A549 (cell line): ENCODE measurements around the gene TREH. TPM values are rescaled to one million over a fixed set of nuclear protein-coding genes. Genes with fewer than 3 reads are reported as not detected.
"Not testable (repeated sequence)": the region's sequence is repeated elsewhere in the genome, so short reads cannot be mapped to it uniquely, and the experiment has no call there.

Source experiments
- ATAC-seq, 2 experiments: fragments of 200-7000 bp in 1 of 2; fragments of >200 bp in 1 of 2; cut with Nextera tagmentation in 1 of 2; cut with Tn5 transposase in 1 of 2; 3 replicates each; pipeline versions ENCODE4 v1.8.0 to v1.9.1; 2018 to 2020; ENCODE audit warnings: mild to moderate bottlenecking in 1 of 2, moderate library complexity in 1 of 2
- CTCF ChIA-PET: fragments of 300-600 bp; sonication (Branson Sonifier 250); formaldehyde crosslinking; extraction: SDS; loops from one replicate; lab custom pipeline; 2021; ENCODE audit warnings: antibody characterized with exemption, inconsistent platforms; lab: Yijun Ruan, JAX
- POLR2A ChIA-PET: fragments of 350-600 bp; formaldehyde crosslinking; extraction: SDS; loops from one replicate; lab custom pipeline; 2021; ENCODE audit warnings: antibody characterized with exemption, inconsistent platforms; lab: Yijun Ruan, JAX
- DNase-seq, 2 experiments: peaks; one replicate each; pipeline versions ENCODE4 v3.0.0 to v3.0.0-alpha.2; 2011 to 2016; ENCODE audit warnings: low read depth in 1 of 2, low spot score in 1 of 2
- FAIRE-seq: peaks from 2 replicates; lab custom pipeline; 2011; peaks lifted over from hg19 to GRCh38; lab: Jason Lieb, UNC
- H3K27ac ChIP-seq, 2 experiments: fragments of >200 bp; sonication (Bioruptor Twin); formaldehyde crosslinking; 3 replicates each; pipeline ENCODE4 v1.5.1; 2016 to 2017
- H3K4me1 ChIP-seq: fragments of >200 bp; sonication (Bioruptor Twin); formaldehyde crosslinking; 3 replicates; pipeline ENCODE4 v1.6.1; 2016
- H3K4me2 ChIP-seq: fragments of >200 bp; sonication (Bioruptor Twin); formaldehyde crosslinking; 3 replicates; pipeline ENCODE4 v1.6.1; 2016
- H3K4me3 ChIP-seq: fragments of >200 bp; sonication (Bioruptor Twin); formaldehyde crosslinking; 3 replicates; pipeline ENCODE4 v1.5.1; 2016
- H3K9me3 ChIP-seq: fragments of >200 bp; sonication (Bioruptor Twin); formaldehyde crosslinking; 3 replicates; pipeline ENCODE4 v1.6.1; 2016
- BHLHE40 ChIP-seq: IDR thresholded peaks from 2 replicates; pipeline ENCODE4 v1.6.1; 2012; ENCODE audit warnings: low read depth, low read length, inconsistent platforms
- CEBPB ChIP-seq, 2 experiments: fragments of >200 bp in 1 of 2; sonication (Bioruptor Twin) in 1 of 2; formaldehyde crosslinking in 1 of 2; IDR thresholded peaks; 2 replicates each; pipeline ENCODE4 v1.6.1; 2012 to 2016
- EHF ChIP-seq: fragments of 250-450 bp; sonication (Bioruptor Pico); IDR thresholded peaks from 2 replicates; pipeline ENCODE4 v1.5.0; 2020; ENCODE audit warnings: mild to moderate bottlenecking
- EHMT2 ChIP-seq: fragments of 200-600 bp; sonication (generic); IDR thresholded peaks from 2 replicates; pipeline ENCODE4 v1.6.1; 2016; ENCODE audit warnings: antibody characterized with exemption, low read depth, mild to moderate bottlenecking, moderate library complexity
- FOSB ChIP-seq: fragments of 250-450 bp; sonication (Bioruptor Pico); IDR thresholded peaks from 2 replicates; pipeline ENCODE4 v1.5.0; 2020; ENCODE audit warnings: mild to moderate bottlenecking, moderate library complexity
- HOXA7 ChIP-seq: fragments of 250-450 bp; sonication (Bioruptor Pico); IDR thresholded peaks from 2 replicates; pipeline ENCODE4 v1.5.0; 2020; ENCODE audit warnings: mild to moderate bottlenecking, moderate library complexity
- JUN ChIP-seq, 2 experiments: fragments of >200 bp; sonication (Bioruptor Twin); formaldehyde crosslinking; IDR thresholded peaks; 2 replicates in 1 of 2; 3 replicates in 1 of 2; pipeline ENCODE4 v1.6.1; 2016 to 2017
- KDM1A ChIP-seq: fragments of 200-600 bp; sonication (generic); IDR thresholded peaks from 2 replicates; pipeline ENCODE4 v1.6.1; 2016; ENCODE audit warnings: low read depth, mild to moderate bottlenecking
- MAFK ChIP-seq: fragments of 450-650 bp; IDR thresholded peaks from 2 replicates; pipeline ENCODE4 v1.6.1; 2014; ENCODE audit not compliant: partially characterized antibody
- NPAS2 ChIP-seq: fragments of 250-450 bp; sonication (Bioruptor Pico); IDR thresholded peaks from 2 replicates; pipeline ENCODE4 v1.8.0; 2022; ENCODE audit warnings: mild to moderate bottlenecking, moderate library complexity, borderline replicate concordance
- POLR2A ChIP-seq: IDR thresholded peaks from 2 replicates; pipeline ENCODE4 v1.6.1; 2012; ENCODE audit warnings: mild to moderate bottlenecking, low read length
- ZSCAN20 ChIP-seq: fragments of 250-450 bp; sonication (Bioruptor Pico); IDR thresholded peaks from 2 replicates; pipeline ENCODE4 v1.8.0; 2022; ENCODE audit warnings: mild to moderate bottlenecking, moderate library complexity
- WGBS: methylation state at CpG from one replicate; pipeline ENCODE4 v1.1.6; 2017; ENCODE audit errors: missing lambda C conversion rate; 5-methylcytosine and 5-hydroxymethylcytosine counted together
- polyA plus RNA-seq, 4 experiments: library from polyadenylated mRNA; depleted of rRNA in 3 of 4; stranded (reverse); fragments of >200 nt; fragmentation: RNase III in 1 of 4; extraction: RNeasy Plus Mini Kit Qiagen cat#74134 plus additional on column Dnase treatment in 1 of 4; gene quantifications; 2 replicates in 3 of 4; 3 replicates in 1 of 4; pipeline ENCODE4 v1.2.3, GENCODE V29; 2011 to 2017
- TF ChIP-seq, protein P1 (sequence below): fragments of 450-650 bp; IDR thresholded peaks from 2 replicates; pipeline ENCODE4 v1.6.1; 2014; ENCODE audit warnings: antibody characterized with exemption
- TF ChIP-seq, protein P2 (sequence below): fragments of >200 bp; sonication (Bioruptor Twin); formaldehyde crosslinking; IDR thresholded peaks from 3 replicates; pipeline ENCODE4 v1.6.1; 2016
- TF ChIP-seq, protein P3 (sequence below): fragments of 250-450 bp; sonication (Bioruptor Pico); IDR thresholded peaks from 2 replicates; pipeline ENCODE4 v1.5.0; 2021; ENCODE audit warnings: mild to moderate bottlenecking, moderate library complexity, borderline replicate concordance
- TF ChIP-seq, protein P4 (sequence below): fragments of 150-350 bp; IDR thresholded peaks from 2 replicates; pipeline ENCODE4 v1.6.1; 2014; ENCODE audit warnings: low read depth, mild to moderate bottlenecking, low read length

The TREH gene
- polyA plus RNA-seq, 2 of the 4 experiments (the other 2 are of a cell fraction) = 0.06 TPM; not detected in 1

DNA sequence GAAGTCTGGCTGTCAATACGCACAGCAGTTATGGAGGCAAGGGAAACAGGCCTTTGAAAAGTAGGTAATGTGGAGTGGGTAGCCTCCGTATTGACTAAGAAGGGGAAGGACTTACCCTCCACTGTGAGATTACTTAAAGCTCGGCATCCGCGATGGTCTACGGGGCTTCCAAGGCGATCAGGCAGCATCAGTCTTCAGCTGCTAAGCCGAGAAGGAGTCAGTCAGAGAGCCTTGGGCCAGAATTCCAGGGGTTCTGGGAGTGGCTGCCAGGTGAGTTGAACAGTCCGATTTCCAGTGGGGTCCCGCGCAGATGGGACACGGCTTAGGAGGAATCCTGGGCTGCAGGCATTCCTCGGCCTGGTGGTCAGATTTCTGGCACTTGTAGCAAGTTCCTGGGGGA lies 40.6 kb upstream of the TREH start:
- not testable (repeated sequence) for FAIRE-seq
- 60% methylated on average over 10 of the region's 13 CpGs for WGBS

DNA sequence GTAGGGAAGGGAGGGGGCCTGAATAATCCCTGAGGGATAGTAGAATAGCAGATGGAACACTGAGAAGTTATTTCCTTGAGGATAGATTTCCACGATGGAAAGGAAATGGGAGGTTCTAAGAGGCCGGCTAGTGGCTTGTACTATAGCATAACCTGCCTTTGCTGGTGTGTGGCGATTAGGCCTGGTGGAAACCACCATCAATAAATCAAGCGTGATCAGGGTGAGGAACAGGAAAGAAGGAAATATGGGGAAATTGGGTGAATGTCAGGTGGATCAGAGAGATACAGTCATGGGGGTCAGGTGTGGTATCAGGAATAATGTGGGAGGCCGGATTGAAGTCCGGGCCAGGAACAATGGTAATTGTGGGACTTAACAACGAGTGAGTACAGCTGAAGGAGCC lies 39.1 kb upstream of the TREH start:
- H3K27ac ChIP-seq, POLR2A ChIA-PET, H3K4me2 ChIP-seq: not testable (repeated sequence)

More for the DNA sequence above, 40.6 kb upstream of the TREH start:
- POLR2A ChIA-PET, H3K4me2 ChIP-seq, H3K4me1 ChIP-seq, CTCF ChIA-PET, ATAC-seq, H3K27ac ChIP-seq, DNase-seq, H3K4me3 ChIP-seq, H3K9me3 ChIP-seq: not testable (repeated sequence)

DNA sequence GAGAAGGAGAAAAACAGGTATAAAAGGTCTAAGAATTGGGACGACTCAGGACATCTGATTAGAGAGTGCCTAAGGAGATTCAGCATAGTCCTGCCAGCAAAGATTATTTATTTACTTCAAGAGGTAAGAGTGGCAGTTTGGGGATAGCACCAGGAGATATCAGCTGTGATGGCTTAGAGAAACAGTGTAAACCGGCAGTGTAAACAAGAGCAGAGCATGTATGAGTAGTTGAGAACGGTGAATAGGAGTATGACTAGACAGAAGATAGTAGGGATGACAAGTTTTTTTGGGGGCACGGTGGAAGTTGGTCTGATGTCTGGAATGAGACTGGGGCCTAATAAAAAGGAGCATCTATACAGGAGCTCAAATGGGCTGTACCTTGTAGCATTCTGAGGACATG lies 38.3 kb upstream of the TREH start:
- H3K4me1 ChIP-seq, H3K27ac ChIP-seq, CTCF ChIA-PET, H3K4me3 ChIP-seq, H3K4me2 ChIP-seq, FAIRE-seq, H3K9me3 ChIP-seq, POLR2A ChIA-PET, DNase-seq, ATAC-seq: not testable (repeated sequence)
- WGBS = 46% methylated on average over 4 of the region's 4 CpGs

More for the DNA sequence above, 39.1 kb upstream of the TREH start:
- H3K9me3 ChIP-seq, ATAC-seq, H3K4me3 ChIP-seq, FAIRE-seq, CTCF ChIA-PET, H3K4me1 ChIP-seq, DNase-seq: not testable (repeated sequence)
- 91% methylated on average over 7 of the region's 7 CpGs for WGBS

DNA sequence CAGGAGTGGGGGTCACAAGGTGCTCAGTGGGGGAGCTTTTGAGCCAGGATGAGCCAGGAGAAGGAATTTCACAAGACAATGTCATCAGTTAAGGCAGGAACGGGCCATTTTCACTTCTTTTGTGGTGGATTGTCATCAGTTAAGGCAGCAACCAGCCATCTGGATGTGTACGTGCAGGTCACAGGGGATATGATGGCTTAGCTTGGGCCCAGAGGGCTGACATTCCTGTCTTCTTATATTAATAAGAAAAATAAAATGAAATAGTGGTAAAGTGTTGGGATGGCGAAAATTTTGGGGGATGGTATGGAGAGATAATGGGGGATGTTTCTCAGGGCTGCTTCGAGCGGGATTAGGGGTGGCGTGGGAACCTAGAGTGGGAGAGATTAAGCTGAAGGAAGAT lies 37.8 kb upstream of the TREH start:
- H3K27ac ChIP-seq, H3K4me1 ChIP-seq, H3K9me3 ChIP-seq, H3K4me2 ChIP-seq, DNase-seq, POLR2A ChIA-PET, ATAC-seq, FAIRE-seq, H3K4me3 ChIP-seq: not testable (repeated sequence)
- CTCF ChIA-PET = interaction anchor here (0.7 kb wide), 1 partner anchor 225 kb away, joined by 3 read pairs; no protein-coding TSS in a partner anchor
- 81% methylated on average over 6 of the region's 6 CpGs for WGBS

DNA sequence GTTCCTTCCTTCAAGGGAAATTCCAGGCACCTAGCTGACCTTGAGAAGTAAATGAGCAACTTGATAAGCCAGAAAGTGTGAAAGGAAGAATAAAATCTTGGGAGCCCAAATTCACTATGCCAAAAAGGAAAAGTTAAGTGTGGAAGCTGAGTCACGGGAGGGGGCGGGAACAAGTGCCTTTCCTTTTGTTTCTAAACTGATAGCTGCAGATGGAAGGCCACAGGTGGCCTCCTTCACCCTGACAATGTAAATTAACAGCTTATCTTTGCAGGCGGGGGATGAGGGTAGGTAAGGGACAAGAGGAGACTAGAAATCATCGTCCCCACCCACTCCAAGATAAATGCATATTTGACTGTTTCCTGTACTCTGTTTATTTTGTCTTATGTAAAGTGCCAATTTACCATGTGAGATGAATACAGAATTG lies 36.4 kb upstream of the TREH start:
- Histone ChIP-seq H3K9me3 (no peaks in the 10 kb centered on the region), H3K4me2 (no peak overlapping the region), H3K4me1 (peaks cover 3% of the 10 kb centered on the region; the same call in 1 of the 3 replicates), H3K27ac (no peak overlapping the region), H3K4me3 (no peak overlapping the region)
- ChIA-PET POLR2A (no interaction called here), CTCF (interaction anchor here (0.9 kb wide), 1 partner anchor 26 kb away, joined by 3 read pairs; no protein-coding TSS in a partner anchor)
- FAIRE-seq (no peak), DNase-seq (no peak), ATAC-seq (no peak)
- 85% methylated on average over 4 of the region's 4 CpGs for WGBS
- TF ChIP-seq, protein P1, sequence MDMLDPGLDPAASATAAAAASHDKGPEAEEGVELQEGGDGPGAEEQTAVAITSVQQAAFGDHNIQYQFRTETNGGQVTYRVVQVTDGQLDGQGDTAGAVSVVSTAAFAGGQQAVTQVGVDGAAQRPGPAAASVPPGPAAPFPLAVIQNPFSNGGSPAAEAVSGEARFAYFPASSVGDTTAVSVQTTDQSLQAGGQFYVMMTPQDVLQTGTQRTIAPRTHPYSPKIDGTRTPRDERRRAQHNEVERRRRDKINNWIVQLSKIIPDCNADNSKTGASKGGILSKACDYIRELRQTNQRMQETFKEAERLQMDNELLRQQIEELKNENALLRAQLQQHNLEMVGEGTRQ = no peak
- TF ChIP-seq HOXA7 (no peak), POLR2A (no peak), EHMT2 (no peak), FOSB (CRISPR knock-in tag) (no peak), NPAS2 (CRISPR knock-in tag) (no peak), BHLHE40 (no peak), MAFK (no peak), KDM1A (no peak), ZSCAN20 (CRISPR knock-in tag) (no peak), JUN (IDR thresholded peaks at IDR 0.05) (no peak), CEBPB (IDR thresholded peaks at IDR 0.05) (no peak), EHF (CRISPR knock-in tag) (no peak)
- TF ChIP-seq, protein P2, sequence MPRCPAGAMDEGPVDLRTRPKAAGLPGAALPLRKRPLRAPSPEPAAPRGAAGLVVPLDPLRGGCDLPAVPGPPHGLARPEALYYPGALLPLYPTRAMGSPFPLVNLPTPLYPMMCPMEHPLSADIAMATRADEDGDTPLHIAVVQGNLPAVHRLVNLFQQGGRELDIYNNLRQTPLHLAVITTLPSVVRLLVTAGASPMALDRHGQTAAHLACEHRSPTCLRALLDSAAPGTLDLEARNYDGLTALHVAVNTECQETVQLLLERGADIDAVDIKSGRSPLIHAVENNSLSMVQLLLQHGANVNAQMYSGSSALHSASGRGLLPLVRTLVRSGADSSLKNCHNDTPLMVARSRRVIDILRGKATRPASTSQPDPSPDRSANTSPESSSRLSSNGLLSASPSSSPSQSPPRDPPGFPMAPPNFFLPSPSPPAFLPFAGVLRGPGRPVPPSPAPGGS = no peak
- TF ChIP-seq, protein P3, sequence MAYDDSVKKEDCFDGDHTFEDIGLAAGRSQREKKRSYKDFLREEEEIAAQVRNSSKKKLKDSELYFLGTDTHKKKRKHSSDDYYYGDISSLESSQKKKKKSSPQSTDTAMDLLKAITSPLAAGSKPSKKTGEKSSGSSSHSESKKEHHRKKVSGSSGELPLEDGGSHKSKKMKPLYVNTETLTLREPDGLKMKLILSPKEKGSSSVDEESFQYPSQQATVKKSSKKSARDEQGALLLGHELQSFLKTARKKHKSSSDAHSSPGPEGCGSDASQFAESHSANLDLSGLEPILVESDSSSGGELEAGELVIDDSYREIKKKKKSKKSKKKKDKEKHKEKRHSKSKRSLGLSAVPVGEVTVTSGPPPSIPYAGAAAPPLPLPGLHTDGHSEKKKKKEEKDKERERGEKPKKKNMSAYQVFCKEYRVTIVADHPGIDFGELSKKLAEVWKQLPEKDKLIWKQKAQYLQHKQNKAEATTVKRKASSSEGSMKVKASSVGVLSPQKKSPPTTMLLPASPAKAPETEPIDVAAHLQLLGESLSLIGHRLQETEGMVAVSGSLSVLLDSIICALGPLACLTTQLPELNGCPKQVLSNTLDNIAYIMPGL (CRISPR knock-in tag) = no peak
- TF ChIP-seq, protein P4, sequence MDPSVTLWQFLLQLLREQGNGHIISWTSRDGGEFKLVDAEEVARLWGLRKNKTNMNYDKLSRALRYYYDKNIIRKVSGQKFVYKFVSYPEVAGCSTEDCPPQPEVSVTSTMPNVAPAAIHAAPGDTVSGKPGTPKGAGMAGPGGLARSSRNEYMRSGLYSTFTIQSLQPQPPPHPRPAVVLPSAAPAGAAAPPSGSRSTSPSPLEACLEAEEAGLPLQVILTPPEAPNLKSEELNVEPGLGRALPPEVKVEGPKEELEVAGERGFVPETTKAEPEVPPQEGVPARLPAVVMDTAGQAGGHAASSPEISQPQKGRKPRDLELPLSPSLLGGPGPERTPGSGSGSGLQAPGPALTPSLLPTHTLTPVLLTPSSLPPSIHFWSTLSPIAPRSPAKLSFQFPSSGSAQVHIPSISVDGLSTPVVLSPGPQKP = no peak
